HCT116 (cell line): Measurements from ENCODE around the gene HOXD8. TPM values are rescaled to one million over a fixed set of nuclear protein-coding genes. Genes with fewer than 3 reads are reported as not detected.

Source experiments
- ATAC-seq: fragments of 200-7000 bp; cut with Tn5 transposase; 2 replicates; pipeline ENCODE4 v1.9.1; 2020; ENCODE audit warnings: mild to moderate bottlenecking, moderate library complexity
- BruUV-seq: library from RNA; stranded (reverse); fragments of 400-500 nt; replicated peaks from 2 replicates; lab custom pipeline; 2021; lab: Mats Ljungman, UMichigan
- CTCF ChIA-PET: fragments of 300-600 bp; sonication (Branson Sonifier 250); formaldehyde crosslinking; loops from one replicate; lab custom pipeline; 2021; ENCODE audit warnings: antibody characterized with exemption; lab: Charles Lee
- POLR2A ChIA-PET: fragments of 300-600, 350-600 bp; sonication (Branson Sonifier 250); formaldehyde crosslinking; loops from one replicate; lab custom pipeline; 2021; ENCODE audit warnings: antibody characterized with exemption; lab: Charles Lee
- RAD21 ChIA-PET, 2 experiments: fragments of 300-600 bp; sonication (Branson Sonifier 250); formaldehyde crosslinking; loops; one replicate each; lab custom pipeline; 2023; ENCODE audit warnings: low total read pairs in 2 of 2; ENCODE audit not compliant: uncharacterized antibody in 2 of 2, unreplicated experiment in 2 of 2, low non-redundant PET in 1 of 2; lab: Charles Lee
- DNase-seq: peaks from one replicate; pipeline ENCODE4 v3.0.0-alpha.2; 2010; ENCODE audit warnings: low read depth, low spot score
- H2AFZ ChIP-seq: fragments of 200-600 bp; shearing (Covaris generic), sonication (generic); 2 replicates; pipeline ENCODE4 v1.6.1; 2017; ENCODE audit warnings: low read depth, mixed run types, mixed read lengths, antibody characterized with exemption, low read length; ENCODE audit not compliant: poor library complexity, severe bottlenecking
- H3K27ac ChIP-seq: 2 replicates; pipeline ENCODE4 v1.5.1; 2012; ENCODE audit warnings: low read depth, low read length
- H3K27me3 ChIP-seq: fragments of 200-600 bp; sonication (generic); 2 replicates; pipeline ENCODE4 v1.6.1; 2016; ENCODE audit warnings: mixed run types, low read length, mixed read lengths; ENCODE audit not compliant: insufficient read depth
- H3K36me3 ChIP-seq, 2 experiments: fragments of 200-500 bp in 1 of 2; fragments of 200-600 bp in 1 of 2; sonication (Bioruptor generic) in 1 of 2; sonication (generic) in 1 of 2; 2 replicates each; pipeline versions ENCODE4 v1.5.1 to v1.6.1; 2014 to 2016; ENCODE audit warnings: low read length in 2 of 2, inconsistent platforms in 1 of 2, mixed read lengths in 1 of 2, mixed run types in 1 of 2; ENCODE audit not compliant: insufficient read depth in 2 of 2, control insufficient read depth in 1 of 2
- H3K4me1 ChIP-seq, 2 experiments: fragments of 200-600 bp in 1 of 2; sonication (generic) in 1 of 2; 2 replicates each; pipeline versions ENCODE4 v1.5.1 to v1.6.1; 2012 to 2017; ENCODE audit warnings: low read length in 2 of 2, inconsistent platforms in 1 of 2, mild to moderate bottlenecking in 1 of 2, mixed read lengths in 1 of 2, mixed run types in 1 of 2, moderate library complexity in 1 of 2; ENCODE audit not compliant: insufficient read depth in 2 of 2, control insufficient read depth in 1 of 2
- H3K4me2 ChIP-seq: fragments of 200-600 bp; sonication (generic); 2 replicates; pipeline ENCODE4 v1.6.1; 2017; ENCODE audit warnings: mixed run types, low read length, mixed read lengths
- H3K4me3 ChIP-seq, 2 experiments: fragments of 200-600 bp in 1 of 2; sonication (generic) in 1 of 2; replicated peaks in 1 of 2; 2 replicates each; pipeline ENCODE4 v1.5.1; 2011 to 2016; ENCODE audit warnings: low read length in 2 of 2, control low read depth in 1 of 2, low read depth in 1 of 2, mild to moderate bottlenecking in 1 of 2, mixed read lengths in 1 of 2, mixed run types in 1 of 2
- H3K79me2 ChIP-seq: fragments of 200-600 bp; sonication (generic); 2 replicates; pipeline ENCODE4 v1.6.1; 2017; ENCODE audit warnings: mild to moderate bottlenecking, mixed run types, low read length, moderate library complexity, mixed read lengths; ENCODE audit not compliant: insufficient read depth
- H3K9ac ChIP-seq: fragments of 200-600 bp; sonication (generic); 2 replicates; pipeline ENCODE4 v1.6.1; 2016; ENCODE audit warnings: low read length, mixed read lengths
- H3K9me2 ChIP-seq: fragments of 200-600 bp; sonication (generic), shearing (Covaris generic); 2 replicates; pipeline ENCODE4 v1.6.1; 2017; ENCODE audit warnings: mixed run types, mild to moderate bottlenecking, moderate library complexity; ENCODE audit not compliant: insufficient read depth
- H3K9me3 ChIP-seq, 2 experiments: fragments of 200-500 bp in 1 of 2; fragments of 200-600 bp in 1 of 2; sonication (Bioruptor generic) in 1 of 2; sonication (generic) in 1 of 2; 2 replicates each; pipeline ENCODE4 v1.6.1; 2014 to 2017; ENCODE audit warnings: low read length in 2 of 2, mixed read lengths in 2 of 2, inconsistent platforms in 1 of 2, low read depth in 1 of 2, mild to moderate bottlenecking in 1 of 2, mixed run types in 1 of 2, moderate library complexity in 1 of 2; ENCODE audit not compliant: control insufficient read depth in 1 of 2, insufficient read depth in 1 of 2
- H4K20me1 ChIP-seq: fragments of 200-600 bp; sonication (generic), shearing (Covaris generic); 2 replicates; pipeline ENCODE4 v1.6.1; 2017; ENCODE audit warnings: mixed run types, mild to moderate bottlenecking, moderate library complexity; ENCODE audit not compliant: insufficient read depth
- ATF3 ChIP-seq: IDR thresholded peaks from 2 replicates; pipeline ENCODE4 v1.6.1; 2012
- CBX3 ChIP-seq: IDR thresholded peaks from 2 replicates; pipeline ENCODE4 v1.6.1; 2012; ENCODE audit warnings: low read depth
- CEBPB ChIP-seq: IDR thresholded peaks from 2 replicates; pipeline ENCODE4 v1.6.1; 2012; ENCODE audit warnings: low read depth
- EZH2 ChIP-seq: fragments of 200-600 bp; sonication (generic); IDR thresholded peaks from 2 replicates; pipeline ENCODE4 v1.6.1; 2017; ENCODE audit warnings: antibody characterized with exemption, mixed run types
- POLR2AphosphoS5 ChIP-seq: IDR thresholded peaks from 2 replicates; pipeline ENCODE4 v1.6.1; 2011; ENCODE audit warnings: mild to moderate bottlenecking, low read depth, low read length, moderate library complexity
- SIN3A ChIP-seq: IDR thresholded peaks from 2 replicates; pipeline ENCODE4 v1.6.1; 2012; ENCODE audit warnings: low read depth
- SRF ChIP-seq: IDR thresholded peaks from 2 replicates; pipeline ENCODE4 v1.6.1; 2012; ENCODE audit warnings: low read depth
- ZBTB33 ChIP-seq: IDR thresholded peaks from 2 replicates; pipeline ENCODE4 v1.6.1; 2011; ENCODE audit warnings: mild to moderate bottlenecking, low read length, moderate library complexity; ENCODE audit not compliant: insufficient replicate concordance; ENCODE audit errors: extremely low read depth
- intact Hi-C: fragments of 100-400 bp; cut with micrococcal nuclease; formaldehyde crosslinking; loops from 2 replicates; pipeline ENCODE4 v1.10.0; 2022
- total RNA-seq: library from RNA; stranded (reverse); gene quantifications from one replicate; pipeline ENCODE4 v1.2.1, GENCODE V29; 2021; ENCODE audit not compliant: unreplicated experiment
- TF ChIP-seq, protein P1 (sequence below): IDR thresholded peaks from 2 replicates; pipeline ENCODE4 v1.6.1; 2012; ENCODE audit warnings: low read depth

HOXD8 gene
- total RNA-seq, 1 experiment from 2014 or later = 6.0 TPM

GRCh38 chr2:176091329-176092258, 37.9 kb upstream of the HOXD8 start:
- POLR2A ChIA-PET = no interaction called here
- H3K4me2 ChIP-seq = no peak overlapping the region

More at GRCh38 chr2:176091329-176092258, 37.9 kb upstream of the HOXD8 start:
- no peak overlapping the region for H3K27ac ChIP-seq
- H3K27me3 ChIP-seq = no peaks in the 10 kb centered on the region
- no peaks in the 10 kb centered on the region for H3K79me2 ChIP-seq
- no peaks in the 10 kb centered on the region for H4K20me1 ChIP-seq
- H3K9me2 ChIP-seq = no peaks in the 10 kb centered on the region
- no peak overlapping the region for H3K4me3 ChIP-seq
- no peaks in the 10 kb centered on the region for H3K36me3 ChIP-seq
- no TSS peak for BruUV-seq
- DNase-seq (no peak), ATAC-seq (no peak)
- ChIA-PET RAD21 (no interaction called here), CTCF (no interaction called here)
- intact Hi-C loops = no loop called here
- H3K4me1 ChIP-seq = peaks cover 0 to 2% of the 10 kb centered on the region in 2 experiments; a peak in 3 of 4 replicates
- H3K9me3 ChIP-seq = no peaks in the 10 kb centered on the region
- no peak for TF ChIP-seq CBX3
- no peak for TF ChIP-seq ATF3
- TF ChIP-seq POLR2AphosphoS5 = no peak
- no peak for TF ChIP-seq SIN3A
- no peak for TF ChIP-seq CEBPB
- no peak for TF ChIP-seq ZBTB33
- TF ChIP-seq, protein P1, sequence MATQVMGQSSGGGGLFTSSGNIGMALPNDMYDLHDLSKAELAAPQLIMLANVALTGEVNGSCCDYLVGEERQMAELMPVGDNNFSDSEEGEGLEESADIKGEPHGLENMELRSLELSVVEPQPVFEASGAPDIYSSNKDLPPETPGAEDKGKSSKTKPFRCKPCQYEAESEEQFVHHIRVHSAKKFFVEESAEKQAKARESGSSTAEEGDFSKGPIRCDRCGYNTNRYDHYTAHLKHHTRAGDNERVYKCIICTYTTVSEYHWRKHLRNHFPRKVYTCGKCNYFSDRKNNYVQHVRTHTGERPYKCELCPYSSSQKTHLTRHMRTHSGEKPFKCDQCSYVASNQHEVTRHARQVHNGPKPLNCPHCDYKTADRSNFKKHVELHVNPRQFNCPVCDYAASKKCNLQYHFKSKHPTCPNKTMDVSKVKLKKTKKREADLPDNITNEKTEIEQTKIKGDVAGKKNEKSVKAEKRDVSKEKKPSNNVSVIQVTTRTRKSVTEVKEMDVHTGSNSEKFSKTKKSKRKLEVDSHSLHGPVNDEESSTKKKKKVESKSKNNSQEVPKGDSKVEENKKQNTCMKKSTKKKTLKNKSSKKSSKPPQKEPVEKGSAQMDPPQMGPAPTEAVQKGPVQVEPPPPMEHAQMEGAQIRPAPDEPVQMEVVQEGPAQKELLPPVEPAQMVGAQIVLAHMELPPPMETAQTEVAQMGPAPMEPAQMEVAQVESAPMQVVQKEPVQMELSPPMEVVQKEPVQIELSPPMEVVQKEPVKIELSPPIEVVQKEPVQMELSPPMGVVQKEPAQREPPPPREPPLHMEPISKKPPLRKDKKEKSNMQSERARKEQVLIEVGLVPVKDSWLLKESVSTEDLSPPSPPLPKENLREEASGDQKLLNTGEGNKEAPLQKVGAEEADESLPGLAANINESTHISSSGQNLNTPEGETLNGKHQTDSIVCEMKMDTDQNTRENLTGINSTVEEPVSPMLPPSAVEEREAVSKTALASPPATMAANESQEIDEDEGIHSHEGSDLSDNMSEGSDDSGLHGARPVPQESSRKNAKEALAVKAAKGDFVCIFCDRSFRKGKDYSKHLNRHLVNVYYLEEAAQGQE = no peak
- no peak for TF ChIP-seq EZH2
- no peak for TF ChIP-seq SRF
- H3K9ac ChIP-seq = no peak overlapping the region
- H2AFZ ChIP-seq = no peak overlapping the region
